Urinary bladder (tissue), 4 donors: ENCODE data around the gene GNA12. TPM values are rescaled to one million over a fixed set of nuclear protein-coding genes. Genes with fewer than 3 reads are reported as not detected.

Source experiments
- DNase-seq: peaks from one replicate; pipeline ENCODE4 v3.0.0-alpha.2; 2015; ENCODE audit errors: extremely low spot score
- H3K27ac ChIP-seq: one replicate; pipeline ENCODE4 v1.5.1; 2013; ENCODE audit warnings: low read depth, mild to moderate bottlenecking, moderate library complexity
- H3K36me3 ChIP-seq: one replicate; pipeline ENCODE4 v1.6.1; 2013; ENCODE audit warnings: mild to moderate bottlenecking, moderate library complexity; ENCODE audit not compliant: insufficient read depth
- H3K4me1 ChIP-seq: one replicate; pipeline ENCODE4 v1.6.1; 2013; ENCODE audit warnings: mild to moderate bottlenecking, moderate library complexity; ENCODE audit not compliant: insufficient read depth
- H3K4me3 ChIP-seq: one replicate; pipeline ENCODE4 v1.5.1; 2013; ENCODE audit warnings: low read depth, low read length
- WGBS: extraction: QIAGEN DNeasy Blood & Tissue Kit; methylation state at CpG from one replicate; pipeline ENCODE4 v1.1.7; 2013; 5-methylcytosine and 5-hydroxymethylcytosine counted together
- polyA plus RNA-seq: library from polyadenylated mRNA; stranded (reverse); fragments of 200-250 nt; gene quantifications from one replicate; pipeline ENCODE4 v1.2.3, GENCODE V29; 2013
- total RNA-seq: library from RNA; depleted of rRNA; stranded (reverse); fragments of >200 nt; gene quantifications from one replicate; pipeline ENCODE4 v1.2.3, GENCODE V29; 2014
- donor health status: healthy with polysubstance abuse.
- donor health status: healthy.

GNA12 gene
- total and polyA plus RNA-seq, 2 donors, result 22.1 to 62.6 TPM

DNA sequence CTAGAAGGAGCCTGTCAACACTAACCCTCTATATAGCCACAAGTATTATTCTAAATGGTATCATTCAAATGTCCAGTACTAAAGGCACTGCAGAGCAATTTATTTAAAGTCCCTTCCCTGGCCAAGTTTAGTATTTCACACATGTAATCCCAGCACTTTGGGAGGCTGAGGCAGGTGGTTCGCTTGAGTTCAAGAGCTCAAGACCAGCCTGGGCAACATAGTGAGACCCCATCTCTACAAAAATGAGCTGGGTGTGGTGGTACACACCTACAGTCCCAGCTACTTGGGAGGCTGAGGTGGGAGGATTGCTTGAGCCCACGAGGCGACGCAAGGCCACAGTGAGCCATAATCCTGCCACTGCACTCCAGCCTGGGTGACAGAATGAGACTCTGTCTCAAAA, 3.6 kb downstream of the GNA12 start:
- Histone ChIP-seq H3K4me3 (no peak overlapping the region), H3K36me3 (no peaks in the 10 kb centered on the region), H3K27ac (no peak overlapping the region), H3K4me1 (no peaks in the 10 kb centered on the region)
- no peak for DNase-seq
- WGBS, result 96% methylated on average over 4 of the region's 4 CpGs

- H3K36me3 ChIP-seq, result no peaks in the 10 kb centered on the region
- no peak overlapping the region for H3K4me3 ChIP-seq
- no peaks in the 10 kb centered on the region for H3K4me1 ChIP-seq
- 91% methylated on average over 13 of the region's 13 CpGs for WGBS
- DNase-seq, result no peak
- no peak overlapping the region for H3K27ac ChIP-seq
Observed at GRCh38 chr7:2838873-2839578, 5.1 kb downstream of the GNA12 start.

GRCh38 chr7:2838451-2838850, 5.7 kb downstream of the GNA12 start:
- Histone ChIP-seq H3K27ac (no peak overlapping the region), H3K4me3 (no peak overlapping the region), H3K36me3 (no peaks in the 10 kb centered on the region), H3K4me1 (no peaks in the 10 kb centered on the region)
- WGBS, result 92% methylated on average over 3 of the region's 3 CpGs
- DNase-seq, result no peak

DNA sequence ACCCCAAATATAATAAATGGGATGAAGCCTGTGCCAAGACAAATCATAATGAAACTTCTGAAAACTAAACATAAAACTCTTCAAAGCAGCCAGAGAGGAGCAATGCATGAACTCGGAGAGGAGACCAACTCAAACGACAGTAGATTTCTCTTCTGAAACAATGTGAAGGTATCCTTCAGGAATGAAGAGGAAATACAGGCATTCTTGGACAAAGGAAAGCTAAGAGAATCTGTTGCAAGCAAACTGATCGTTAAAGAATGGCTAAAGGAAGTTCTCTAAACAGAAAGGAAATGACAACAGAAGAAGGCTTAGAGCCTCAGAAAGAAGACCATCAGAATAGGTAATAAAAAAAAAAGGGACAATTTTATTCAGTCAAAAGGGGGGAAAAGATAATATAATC, 6.6 kb downstream of the GNA12 start:
- Histone ChIP-seq H3K27ac (no peak overlapping the region), H3K4me1 (no peaks in the 10 kb centered on the region), H3K36me3 (no peaks in the 10 kb centered on the region), H3K4me3 (no peak overlapping the region)
- 27% methylated on average over 3 of the region's 3 CpGs for WGBS
- no peak for DNase-seq

DNA sequence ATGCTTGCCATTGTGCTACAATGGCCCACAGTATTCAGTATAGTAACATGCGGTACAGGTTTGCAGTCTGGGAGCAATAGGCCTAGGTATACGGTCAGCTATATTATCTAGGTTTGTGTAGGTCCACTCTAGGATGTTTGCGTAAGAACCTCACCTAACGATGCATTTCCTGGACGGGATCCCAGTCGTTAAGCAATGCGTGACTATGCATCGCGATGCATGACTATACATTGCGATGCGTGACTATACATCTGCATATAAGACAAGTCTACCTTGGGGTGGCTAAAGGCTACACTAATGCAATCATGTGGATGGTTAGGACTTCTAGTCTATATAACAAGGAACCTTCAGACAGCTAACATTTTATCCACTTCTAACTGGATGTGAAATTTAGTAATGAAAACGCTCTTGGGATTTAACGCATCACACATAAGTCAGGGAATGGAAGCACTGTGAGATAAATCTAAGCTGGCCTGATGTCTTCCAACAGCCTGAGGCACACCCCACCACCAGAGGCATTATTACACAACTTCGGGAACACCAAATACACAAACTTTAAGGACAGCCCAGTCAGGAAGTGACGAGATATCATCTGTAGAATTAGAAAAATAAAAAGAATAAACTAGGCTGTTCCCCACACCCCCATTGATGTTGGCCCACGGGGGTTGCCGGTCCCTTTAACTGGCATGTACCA, 9.2 kb downstream of the GNA12 start:
- 91% methylated on average over 17 of the region's 17 CpGs for WGBS
- H3K27ac ChIP-seq, result no peak overlapping the region
- H3K4me3 ChIP-seq, result no peak overlapping the region

GRCh38 chr7:2833083-2833910, 10.8 kb downstream of the GNA12 start:
- Histone ChIP-seq H3K36me3 (no peaks in the 10 kb centered on the region), H3K4me1 (no peaks in the 10 kb centered on the region), H3K4me3 (no peak overlapping the region), H3K27ac (no peak overlapping the region)
- WGBS, result 82% methylated on average over 19 of the region's 19 CpGs
- no peak for DNase-seq

More for the DNA sequence above, 9.2 kb downstream of the GNA12 start:
- no peak for DNase-seq
- Histone ChIP-seq H3K4me1 (no peaks in the 10 kb centered on the region), H3K36me3 (no peaks in the 10 kb centered on the region)

DNA sequence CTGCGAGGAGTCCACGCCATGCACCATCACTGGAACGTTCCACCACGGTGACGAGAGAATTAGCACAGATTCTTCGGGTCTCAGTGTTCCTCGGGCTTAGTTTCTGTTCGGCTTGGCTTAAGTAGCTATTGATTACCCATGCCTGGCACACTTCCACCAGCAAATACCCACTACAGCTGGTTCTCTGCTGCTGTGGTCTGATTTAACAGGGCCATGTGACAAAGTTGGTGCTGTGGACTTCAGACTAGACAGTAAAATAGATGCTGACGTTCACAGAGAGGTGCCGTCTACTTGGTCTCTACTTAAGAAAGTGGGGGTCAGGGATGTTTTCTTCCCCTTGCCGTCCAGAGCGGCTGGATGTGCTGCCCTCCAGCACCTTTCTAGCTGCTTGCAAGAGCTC, 11.6 kb downstream of the GNA12 start:
- H3K4me3 ChIP-seq, result no peak overlapping the region
- H3K4me1 ChIP-seq, result no peaks in the 10 kb centered on the region
- no peak for DNase-seq
- no peaks in the 10 kb centered on the region for H3K36me3 ChIP-seq
- 93% methylated on average over 12 of the region's 12 CpGs for WGBS
- H3K27ac ChIP-seq, result no peak overlapping the region

- Histone ChIP-seq H3K4me1 (no peaks in the 10 kb centered on the region), H3K36me3 (no peaks in the 10 kb centered on the region)
- WGBS, result 66% methylated on average over 8 of the region's 8 CpGs
Observed at GRCh38 chr7:2830609-2831376, 13.3 kb downstream of the GNA12 start.

GRCh38 chr7:2829040-2829439, 15.1 kb downstream of the GNA12 start:
- WGBS, result 81% methylated on average over 5 of the region's 5 CpGs
- no peak overlapping the region for H3K4me3 ChIP-seq
- no peaks in the 10 kb centered on the region for H3K36me3 ChIP-seq
- no peak for DNase-seq
- no peaks in the 10 kb centered on the region for H3K4me1 ChIP-seq
- no peak overlapping the region for H3K27ac ChIP-seq

More at GRCh38 chr7:2830609-2831376, 13.3 kb downstream of the GNA12 start:
- Histone ChIP-seq H3K27ac (no peak overlapping the region), H3K4me3 (no peak overlapping the region)
- no peak for DNase-seq

GRCh38 chr7:2826771-2827170, 17.3 kb downstream of the GNA12 start:
- WGBS, result 89% methylated on average over 2 of the region's 2 CpGs
- Histone ChIP-seq H3K27ac (no peak overlapping the region), H3K36me3 (no peaks in the 10 kb centered on the region), H3K4me1 (peaks cover 4% of the 10 kb centered on the region), H3K4me3 (no peak overlapping the region)
- DNase-seq, result no peak

- Histone ChIP-seq H3K27ac (no peak overlapping the region), H3K4me1 (peaks cover 5% of the 10 kb centered on the region), H3K4me3 (no peak overlapping the region), H3K36me3 (no peaks in the 10 kb centered on the region)
- WGBS, result 55% methylated on average over 20 of the region's 20 CpGs
- no peak for DNase-seq
Observed at GRCh38 chr7:2825559-2826227, 18.4 kb downstream of the GNA12 start.

DNA sequence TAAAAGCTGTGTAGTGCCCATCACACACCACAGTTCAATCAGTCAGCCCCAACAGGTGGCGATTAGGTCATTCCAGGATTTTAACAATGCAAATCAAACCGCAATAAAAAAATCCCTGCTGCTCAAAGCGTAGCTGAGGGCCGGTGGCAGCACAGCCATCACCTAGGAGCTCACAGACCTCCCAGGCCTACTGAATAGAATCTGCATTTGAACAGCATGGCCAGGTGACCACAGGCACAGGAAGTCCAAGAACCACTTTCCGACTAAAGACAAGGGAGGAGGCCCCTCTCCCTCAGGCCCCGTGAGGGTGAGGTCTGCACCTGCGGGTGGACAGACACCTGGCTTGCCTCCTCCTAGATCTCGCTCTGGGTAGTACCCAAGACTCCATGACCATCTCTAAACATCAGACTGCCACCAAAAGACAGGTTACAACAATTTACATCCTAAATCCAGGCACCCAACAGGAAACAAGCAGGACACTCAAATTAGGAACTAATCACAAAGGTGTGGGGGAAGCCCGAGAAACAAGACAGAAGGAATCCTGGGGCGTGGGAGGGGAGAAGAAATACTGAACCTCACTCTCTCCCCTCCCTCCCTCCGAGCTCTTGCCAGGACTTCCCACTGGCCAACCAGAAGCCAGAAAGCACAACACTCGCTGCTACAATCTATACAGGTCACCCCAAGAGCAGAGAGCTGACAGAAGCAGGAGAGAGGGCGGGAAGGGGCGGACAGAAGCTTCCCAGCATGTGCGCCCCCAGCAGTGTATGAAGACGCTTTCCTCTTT, 19.2 kb downstream of the GNA12 start:
- no peak overlapping the region for H3K4me3 ChIP-seq
- no peak for DNase-seq
- no peak overlapping the region for H3K27ac ChIP-seq
- H3K36me3 ChIP-seq, result no peaks in the 10 kb centered on the region
- 64% methylated on average over 16 of the region's 16 CpGs for WGBS
- H3K4me1 ChIP-seq, result peaks cover 5% of the 10 kb centered on the region
